DND-41 (cell line): ENCODE data around the gene GNRH2.

Source experiments
- ATAC-seq: fragments of 200-7000 bp; cut with Tn5 transposase; 3 replicates; pipeline ENCODE4 v1.9.1; 2021; ENCODE audit warnings: low read depth; ENCODE audit not compliant: insufficient read depth
- DNase-seq: peaks from one replicate; pipeline ENCODE4 v3.0.0-alpha.2; 2020
- H2AFZ ChIP-seq: 2 replicates; pipeline ENCODE4 v1.6.0; 2012; ENCODE audit warnings: low read depth, low read length
- H3K27ac ChIP-seq: 2 replicates; pipeline ENCODE4 v1.5.1; 2012; ENCODE audit warnings: low read length, inconsistent platforms
- H3K27me3 ChIP-seq: fragments of 200-600 bp; sonication (generic); 2 replicates; pipeline ENCODE4 v1.6.0; 2012; ENCODE audit warnings: low read length, mild to moderate bottlenecking, inconsistent platforms; ENCODE audit not compliant: insufficient read depth, poor library complexity
- H3K36me3 ChIP-seq: 2 replicates; pipeline ENCODE4 v1.5.1; 2012; ENCODE audit warnings: low read length, inconsistent platforms; ENCODE audit not compliant: insufficient read depth
- H3K4me1 ChIP-seq: 2 replicates; pipeline ENCODE4 v1.5.1; 2012; ENCODE audit warnings: mild to moderate bottlenecking, low read length; ENCODE audit not compliant: insufficient read depth
- H3K4me2 ChIP-seq: 2 replicates; pipeline ENCODE4 v1.6.0; 2012; ENCODE audit warnings: mild to moderate bottlenecking, moderate library complexity, low read length, inconsistent platforms; ENCODE audit not compliant: insufficient read depth
- H3K4me3 ChIP-seq, 2 experiments: fragments of 200-600 bp in 1 of 2; shearing (Covaris generic) in 1 of 2; 2 replicates each; pipeline ENCODE4 v1.5.1; 2012 to 2016; ENCODE audit warnings: inconsistent platforms in 2 of 2, low read length in 2 of 2, mild to moderate bottlenecking in 2 of 2, low read depth in 1 of 2, moderate library complexity in 1 of 2
- H3K79me2 ChIP-seq: 2 replicates; pipeline ENCODE4 v1.6.0; 2012; ENCODE audit warnings: low read length, inconsistent platforms; ENCODE audit not compliant: insufficient read depth
- H3K9ac ChIP-seq: 2 replicates; pipeline ENCODE4 v1.6.0; 2012; ENCODE audit warnings: low read depth, mild to moderate bottlenecking, inconsistent platforms, low read length, moderate library complexity
- H3K9me3 ChIP-seq: 2 replicates; pipeline ENCODE4 v1.5.1; 2012; ENCODE audit warnings: low read length, moderate library complexity, mild to moderate bottlenecking, inconsistent platforms; ENCODE audit not compliant: insufficient read depth, severe bottlenecking
- H4K20me1 ChIP-seq: 2 replicates; pipeline ENCODE4 v1.6.0; 2012; ENCODE audit warnings: low read length; ENCODE audit not compliant: insufficient read depth
- EZH2 ChIP-seq: IDR thresholded peaks from 3 replicates; pipeline ENCODE4 v1.6.1; 2012; ENCODE audit warnings: borderline replicate concordance, low read depth, mild to moderate bottlenecking, moderate library complexity, low read length, inconsistent platforms; ENCODE audit not compliant: severe bottlenecking
- TF ChIP-seq, protein P1 (sequence below): IDR thresholded peaks from 2 replicates; pipeline ENCODE4 v1.5.1; 2012; ENCODE audit warnings: borderline replicate concordance, low read length, moderate library complexity, mild to moderate bottlenecking; ENCODE audit not compliant: poor library complexity, severe bottlenecking; ENCODE audit errors: extremely low read depth

GNRH2 gene

GRCh38 chr20:3000852-3001523 lies 42.4 kb upstream of the GNRH2 start:
- Histone ChIP-seq H3K27ac (no peak overlapping the region), H3K9ac (no peak overlapping the region), H2AFZ (no peak overlapping the region), H3K4me3 (no peak overlapping the region), H3K4me1 (no peaks in the 10 kb centered on the region), H4K20me1 (peaks cover 2% of the 10 kb centered on the region; the same call in 1 of the 2 replicates), H3K79me2 (no peaks in the 10 kb centered on the region), H3K9me3 (no peaks in the 10 kb centered on the region), H3K27me3 (no peaks in the 10 kb centered on the region), H3K36me3 (peaks cover 25% of the 10 kb centered on the region), H3K4me2 (no peak overlapping the region)
- TF ChIP-seq, protein P1, sequence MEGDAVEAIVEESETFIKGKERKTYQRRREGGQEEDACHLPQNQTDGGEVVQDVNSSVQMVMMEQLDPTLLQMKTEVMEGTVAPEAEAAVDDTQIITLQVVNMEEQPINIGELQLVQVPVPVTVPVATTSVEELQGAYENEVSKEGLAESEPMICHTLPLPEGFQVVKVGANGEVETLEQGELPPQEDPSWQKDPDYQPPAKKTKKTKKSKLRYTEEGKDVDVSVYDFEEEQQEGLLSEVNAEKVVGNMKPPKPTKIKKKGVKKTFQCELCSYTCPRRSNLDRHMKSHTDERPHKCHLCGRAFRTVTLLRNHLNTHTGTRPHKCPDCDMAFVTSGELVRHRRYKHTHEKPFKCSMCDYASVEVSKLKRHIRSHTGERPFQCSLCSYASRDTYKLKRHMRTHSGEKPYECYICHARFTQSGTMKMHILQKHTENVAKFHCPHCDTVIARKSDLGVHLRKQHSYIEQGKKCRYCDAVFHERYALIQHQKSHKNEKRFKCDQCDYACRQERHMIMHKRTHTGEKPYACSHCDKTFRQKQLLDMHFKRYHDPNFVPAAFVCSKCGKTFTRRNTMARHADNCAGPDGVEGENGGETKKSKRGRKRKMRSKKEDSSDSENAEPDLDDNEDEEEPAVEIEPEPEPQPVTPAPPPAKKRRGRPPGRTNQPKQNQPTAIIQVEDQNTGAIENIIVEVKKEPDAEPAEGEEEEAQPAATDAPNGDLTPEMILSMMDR, result peak; percentile 65
- no peak for TF ChIP-seq EZH2
- ATAC-seq (peak; percentile 83), DNase-seq (peak; percentile 24)

DNA sequence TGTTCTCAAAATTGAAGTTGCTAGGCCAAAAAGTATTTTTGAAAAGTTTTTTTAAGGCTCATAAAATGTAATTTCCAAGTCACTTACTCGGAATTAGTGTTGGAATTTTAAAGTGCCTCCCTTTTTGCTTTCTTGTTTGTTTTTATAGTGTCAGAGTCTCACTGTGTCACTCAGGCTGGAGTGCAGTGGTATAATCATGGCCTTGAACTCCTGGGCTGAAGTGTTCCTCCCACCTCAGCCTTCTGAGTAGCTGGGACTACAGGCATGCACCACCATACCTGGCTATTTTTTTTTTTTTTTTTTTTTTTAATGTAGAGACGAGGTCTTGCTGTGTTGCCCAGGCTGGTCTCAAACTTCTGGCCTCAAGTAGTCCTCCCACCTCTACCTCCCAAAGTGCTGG lies 40.0 kb upstream of the GNRH2 start:
- no peak for TF ChIP-seq EZH2
- TF ChIP-seq, protein P1, result no peak
- H3K36me3 ChIP-seq, result peaks cover 40% of the 10 kb centered on the region

DNA sequence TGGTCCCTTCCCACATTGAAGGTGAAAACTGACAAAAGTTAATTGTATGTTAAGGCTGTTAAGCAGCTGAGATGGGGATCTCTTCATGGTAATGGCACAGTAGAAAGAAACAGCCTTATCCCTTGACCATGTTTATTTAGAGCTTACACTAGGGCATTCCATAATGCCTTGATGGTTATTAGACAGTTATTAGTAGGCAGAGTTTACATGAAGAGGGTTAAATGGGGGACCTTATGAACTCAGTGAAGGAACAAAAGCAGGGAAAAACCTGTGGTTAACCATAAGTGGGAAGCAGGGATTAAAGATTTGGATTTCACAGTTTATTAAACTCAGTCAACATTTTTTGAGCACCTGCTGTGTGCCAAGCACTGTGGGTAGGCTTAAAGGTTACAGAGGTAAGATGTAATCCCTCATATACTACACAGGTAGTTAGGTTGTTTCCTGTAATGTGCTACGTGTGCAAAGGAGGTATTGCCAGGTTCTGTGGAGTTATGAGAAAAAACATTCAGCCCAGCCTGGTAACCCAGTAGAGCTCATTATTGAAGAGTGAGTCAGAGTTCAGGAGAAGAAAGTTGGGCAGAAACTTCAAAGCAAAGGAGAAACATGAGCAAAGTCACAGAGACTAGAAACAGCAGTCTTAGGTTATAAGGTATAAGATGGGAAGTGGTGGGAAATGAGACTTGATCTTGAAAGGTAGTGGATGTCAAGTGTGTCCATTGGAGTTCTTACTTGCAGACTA lies 32.3 kb upstream of the GNRH2 start:
- Histone ChIP-seq H3K9me3 (no peaks in the 10 kb centered on the region), H2AFZ (no peak overlapping the region), H3K79me2 (no peaks in the 10 kb centered on the region), H3K27me3 (no peaks in the 10 kb centered on the region), H3K27ac (no peak overlapping the region), H3K4me3 (no peak overlapping the region), H3K36me3 (peaks cover 58% of the 10 kb centered on the region), H3K4me2 (no peak overlapping the region), H3K4me1 (no peaks in the 10 kb centered on the region), H3K9ac (no peak overlapping the region), H4K20me1 (no peaks in the 10 kb centered on the region)
- TF ChIP-seq, protein P1, result no peak
- TF ChIP-seq EZH2, result no peak
- DNase-seq, result no peak
- ATAC-seq, result no peak; the same call in 2 of the 3 replicates

More for the DNA sequence above, 40.0 kb upstream of the GNRH2 start:
- DNase-seq (no peak), ATAC-seq (no peak)
- H3K79me2 ChIP-seq, result no peaks in the 10 kb centered on the region
- peaks cover 2% of the 10 kb centered on the region; the same call in 1 of the 2 replicates for H4K20me1 ChIP-seq
- H3K27ac ChIP-seq, result no peak overlapping the region
- no peak overlapping the region for H3K4me2 ChIP-seq
- H2AFZ ChIP-seq, result no peak overlapping the region
- no peak overlapping the region for H3K4me3 ChIP-seq
- H3K9ac ChIP-seq, result no peak overlapping the region
- no peaks in the 10 kb centered on the region for H3K27me3 ChIP-seq
- H3K9me3 ChIP-seq, result no peaks in the 10 kb centered on the region
- H3K4me1 ChIP-seq, result no peaks in the 10 kb centered on the region
